GM12872 (cell line): ENCODE measurements around the gene FRMD5.

Source experiments
- CTCF ChIP-seq: IDR thresholded peaks from 3 replicates; pipeline ENCODE4 v1.5.1; 2011; ENCODE audit warnings: low read depth, mild to moderate bottlenecking, low read length, moderate library complexity; ENCODE audit not compliant: insufficient read depth

The FRMD5 gene

DNA sequence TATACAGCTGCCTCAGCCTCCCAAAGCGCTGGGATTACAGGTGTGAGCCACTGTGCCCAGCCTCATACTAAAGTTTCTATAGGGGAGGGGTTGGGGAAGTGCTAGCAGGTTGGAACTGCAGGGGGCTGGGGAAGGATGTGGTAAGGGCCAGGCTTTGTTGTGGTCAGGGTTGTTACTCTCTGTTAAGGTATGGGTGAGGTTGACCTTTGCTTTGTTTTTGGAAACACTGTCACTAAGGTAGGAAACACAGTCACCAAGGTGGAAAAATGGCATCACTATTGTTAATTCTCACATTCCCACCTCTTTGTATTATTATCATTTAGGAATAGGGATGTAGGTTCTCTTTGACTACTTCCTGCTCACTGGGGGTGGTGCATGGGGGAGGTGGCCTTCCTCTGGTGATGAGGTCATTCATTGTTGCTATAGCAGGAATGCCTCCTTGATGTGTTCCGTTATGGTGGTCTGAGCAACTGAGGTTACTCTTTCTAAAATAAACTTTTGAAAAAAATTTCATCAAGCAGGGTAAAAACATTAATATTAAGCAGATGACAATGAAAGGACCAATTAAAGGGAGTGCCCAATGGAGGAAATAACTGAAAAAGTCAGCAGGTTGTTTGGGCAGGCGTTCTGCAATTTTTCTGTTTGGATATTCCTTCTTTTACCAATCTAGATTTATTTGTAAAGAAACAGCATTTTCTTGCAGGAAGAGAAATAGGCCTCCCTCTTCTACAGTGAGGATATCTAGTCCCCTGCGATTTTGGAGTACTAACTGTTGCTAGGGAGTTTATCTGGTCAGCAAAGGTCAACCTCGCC lies 217.8 kb downstream of the FRMD5 start:
- no peak for TF ChIP-seq CTCF

- TF ChIP-seq CTCF: no peak
Measured at GRCh38 chr15:43975770-43976169, 219.3 kb downstream of the FRMD5 start.

GRCh38 chr15:43975326-43975725 lies 219.7 kb downstream of the FRMD5 start:
- TF ChIP-seq CTCF: no peak

GRCh38 chr15:43974852-43975251 lies 220.2 kb downstream of the FRMD5 start:
- no peak for TF ChIP-seq CTCF

DNA sequence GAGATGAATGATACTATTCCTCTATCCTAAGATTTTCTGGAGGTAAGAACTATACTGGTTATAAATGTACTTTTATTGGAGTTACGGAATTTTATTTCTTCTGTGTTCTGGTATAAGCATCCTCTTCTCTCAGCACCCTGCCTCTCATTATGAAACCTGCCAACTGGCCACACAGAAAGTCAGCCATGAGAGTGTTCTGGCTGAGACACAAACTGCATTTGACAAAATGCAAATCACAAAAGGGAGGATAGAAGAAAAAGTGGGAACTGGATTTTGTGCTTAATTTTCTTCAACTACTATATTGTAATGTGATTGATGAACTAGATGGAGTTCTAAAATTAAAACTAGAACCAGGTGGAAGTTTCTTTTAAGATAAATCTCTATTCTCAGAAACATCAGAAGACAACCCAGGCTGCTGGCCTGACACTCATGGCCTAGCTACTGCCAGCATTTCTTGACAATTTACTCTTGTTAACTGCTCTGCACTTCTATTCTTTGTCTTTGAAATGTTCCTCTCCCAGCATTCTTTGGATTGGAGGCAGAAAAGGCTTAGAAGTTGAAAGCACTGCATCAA lies 225.2 kb downstream of the FRMD5 start:
- no peak for TF ChIP-seq CTCF

DNA sequence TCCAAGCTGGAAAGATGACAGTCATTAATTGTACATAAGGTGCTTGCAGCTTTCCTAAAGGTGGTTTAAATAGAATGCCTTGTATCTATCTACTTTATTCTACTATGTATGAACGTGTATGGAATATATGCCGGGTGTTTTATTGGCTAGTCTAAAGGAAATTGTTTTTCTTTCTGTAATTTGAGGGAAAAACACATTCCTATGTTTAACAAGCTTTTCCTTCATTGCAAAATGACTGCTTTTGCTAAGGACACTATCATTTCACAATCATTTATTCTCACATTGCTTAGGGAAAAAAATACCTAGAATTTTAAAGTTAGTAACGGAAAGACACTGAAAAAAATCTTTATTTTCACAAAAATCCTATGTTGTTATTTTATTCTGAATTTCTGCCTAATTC lies 226.5 kb downstream of the FRMD5 start:
- no peak for TF ChIP-seq CTCF

DNA sequence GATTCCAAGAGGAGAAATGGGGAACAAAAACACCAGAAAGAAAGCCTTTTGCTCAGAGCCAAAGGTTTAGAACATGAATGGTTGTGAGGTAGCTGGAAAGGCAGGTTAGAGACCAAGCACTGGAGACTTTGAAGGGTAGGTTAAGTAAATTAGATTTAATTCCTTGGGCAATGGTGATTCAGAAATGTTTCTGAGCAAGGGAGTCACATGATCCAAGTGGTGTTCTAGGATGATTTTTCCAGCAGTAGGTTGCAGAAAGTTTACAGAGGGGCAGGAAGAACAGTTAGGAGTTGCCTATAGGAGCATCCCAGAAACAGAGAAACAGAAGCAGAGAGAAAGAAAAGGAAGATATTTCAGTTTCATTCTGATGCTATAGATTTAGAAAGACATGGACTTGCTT lies 228.4 kb downstream of the FRMD5 start:
- TF ChIP-seq CTCF: no peak
